ENCODE results near the gene IL2RA.
"Not testable (repeated sequence)": the region's sequence is repeated elsewhere in the genome, so short reads cannot be mapped to it uniquely, and the experiment has no call there.

The IL2RA gene

DNA sequence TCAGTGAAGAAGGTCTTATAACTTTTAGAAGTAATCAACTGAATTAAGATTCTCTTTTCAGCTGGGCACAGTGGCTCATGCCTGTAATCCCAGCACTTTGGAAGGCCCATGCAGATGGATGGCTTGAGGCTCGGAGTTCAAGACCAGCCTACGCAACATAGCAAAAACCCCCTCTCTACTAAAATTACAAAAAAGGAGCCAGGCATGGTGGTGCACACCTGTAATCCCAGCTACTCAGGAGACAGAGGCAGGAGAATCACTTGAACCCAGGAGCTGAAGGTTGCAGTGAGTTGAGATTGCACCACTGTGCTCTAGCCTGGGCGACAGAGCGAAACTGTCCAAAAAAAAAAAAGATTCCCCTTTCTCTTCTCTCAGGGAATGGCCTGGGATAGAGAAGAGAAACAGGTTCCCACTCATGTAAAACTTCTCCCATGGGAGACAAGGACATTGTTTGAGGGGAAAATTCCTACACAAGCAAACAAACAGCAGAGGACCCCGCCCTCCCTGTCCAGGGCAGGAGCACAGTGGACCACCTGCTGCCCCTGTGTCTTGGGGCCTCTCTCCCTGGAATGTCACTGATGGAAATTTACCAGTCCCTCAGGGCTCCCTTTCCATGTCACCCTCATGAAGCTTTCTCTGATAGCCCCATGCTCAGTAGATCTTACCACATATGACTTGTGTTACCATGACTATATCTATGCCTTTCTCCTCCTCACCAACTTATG is 5.6 kb downstream of the IL2RA start:
- DNase-seq, result no peak

DNA sequence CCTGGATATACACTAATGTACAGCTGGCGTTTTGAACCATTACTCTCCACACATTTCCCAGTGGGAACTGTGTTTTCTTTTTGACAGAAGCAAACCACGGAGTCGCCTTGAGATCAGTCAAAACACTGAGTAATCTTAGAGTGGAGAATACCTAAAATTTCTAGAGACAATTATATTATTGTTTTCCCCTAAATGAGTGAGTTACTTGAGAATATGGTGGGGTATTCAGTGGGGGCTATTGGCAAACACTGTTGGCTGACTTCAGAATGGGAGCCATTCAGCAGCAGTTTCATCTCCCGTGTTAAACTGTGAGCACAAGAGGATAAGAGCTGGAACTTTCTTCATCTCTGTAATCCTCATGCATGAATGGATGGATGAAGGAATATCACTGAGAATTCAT is 6.2 kb downstream of the IL2RA start:
- no peak for DNase-seq

DNA sequence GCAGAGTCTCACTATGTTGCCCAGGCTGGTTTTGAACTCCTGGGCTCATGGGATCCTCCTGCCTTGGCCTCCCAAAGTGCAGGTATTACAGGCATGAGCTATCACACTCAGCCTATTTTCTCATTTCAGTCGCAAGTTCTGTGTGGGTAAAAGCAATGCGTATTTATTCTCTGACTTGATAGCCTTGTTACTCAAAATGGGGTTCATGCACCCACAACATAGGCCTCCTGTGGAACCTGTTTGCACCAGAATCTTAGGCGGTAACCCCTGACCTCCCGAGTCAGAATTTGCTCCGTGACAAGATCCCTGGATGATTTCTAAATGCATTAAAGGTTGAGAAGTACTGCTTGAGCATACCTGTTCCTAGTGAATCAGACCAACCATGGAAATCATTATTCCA is 7.3 kb downstream of the IL2RA start:
- DNase-seq, result no peak

- DNase-seq, result no peak
Measured at GRCh38 chr10:6053816-6054631, 8.1 kb downstream of the IL2RA start.

- no peak for DNase-seq
Measured at GRCh38 chr10:6053303-6053702, 8.9 kb downstream of the IL2RA start.

GRCh38 chr10:6052247-6053221 is 9.6 kb downstream of the IL2RA start:
- DNase-seq, result no peak

DNA sequence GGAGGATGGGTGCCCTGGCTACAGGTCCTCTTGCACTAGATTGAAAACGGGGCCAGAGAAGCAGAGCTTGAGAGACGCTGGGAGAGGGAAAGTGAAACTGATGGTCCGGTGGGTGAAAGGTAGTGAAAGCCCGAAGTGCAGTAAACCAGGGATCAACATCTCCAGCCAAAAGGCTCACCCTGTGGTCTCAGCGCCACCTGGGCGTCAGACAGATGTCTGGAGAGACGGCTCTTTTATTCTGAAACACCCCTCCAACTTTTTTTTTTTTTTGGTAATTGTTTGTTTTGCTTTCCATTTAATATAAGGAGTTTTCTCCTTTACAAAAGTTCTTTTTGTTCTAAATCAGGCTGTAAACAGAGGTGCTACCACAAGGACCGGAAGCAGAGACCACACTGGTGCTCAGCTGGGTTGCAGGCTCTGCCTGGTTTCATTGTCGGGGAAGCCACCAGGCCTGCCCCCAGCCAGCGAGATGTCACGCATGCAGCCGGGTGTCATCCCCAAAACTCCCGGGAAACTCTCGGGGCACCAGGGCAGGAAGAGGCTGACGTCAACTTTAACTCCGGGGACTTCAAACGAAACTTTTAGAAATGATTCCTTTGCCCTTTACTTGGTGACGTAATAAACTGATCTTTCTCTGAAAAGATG is 11.2 kb downstream of the IL2RA start:
- no peak for DNase-seq

- DNase-seq, result no peak
Measured at GRCh38 chr10:6049031-6049400, 13.2 kb downstream of the IL2RA start.

DNA sequence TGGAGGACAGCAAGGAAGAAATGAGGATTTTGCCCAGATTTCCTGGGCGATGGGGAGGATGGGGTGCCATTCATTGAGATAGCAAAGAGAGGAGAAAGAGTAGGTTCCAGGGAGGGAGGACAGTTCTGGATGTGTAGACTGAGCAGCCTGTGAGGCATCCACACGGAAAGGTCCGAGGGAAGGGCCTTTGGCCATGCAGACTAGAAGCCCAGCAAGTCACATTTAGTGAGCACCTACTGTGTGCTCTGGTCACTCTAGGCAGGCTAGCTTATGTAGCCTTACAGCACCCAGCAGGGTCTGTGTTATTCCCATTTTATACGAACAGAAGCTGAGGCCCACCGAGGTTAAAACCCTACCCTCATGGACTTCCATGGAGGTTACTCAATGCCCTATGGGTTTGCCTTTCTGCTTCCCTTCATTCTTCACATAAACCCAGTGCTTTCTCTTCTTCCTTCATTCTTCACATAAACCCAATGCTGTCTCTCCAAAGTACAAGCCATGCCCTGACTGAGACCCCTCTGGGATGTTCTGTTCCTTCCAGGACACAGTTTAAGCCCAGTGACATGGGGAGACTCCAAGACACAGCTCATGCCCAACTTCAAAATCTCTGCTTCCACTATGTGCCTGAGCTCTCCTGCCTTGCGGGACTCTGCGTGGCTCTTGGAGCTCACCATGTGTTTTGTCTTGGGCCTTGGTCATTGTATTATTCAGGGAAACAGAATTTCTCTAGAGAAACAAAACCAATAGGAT is 13.7 kb downstream of the IL2RA start:
- DNase-seq, result no peak

DNA sequence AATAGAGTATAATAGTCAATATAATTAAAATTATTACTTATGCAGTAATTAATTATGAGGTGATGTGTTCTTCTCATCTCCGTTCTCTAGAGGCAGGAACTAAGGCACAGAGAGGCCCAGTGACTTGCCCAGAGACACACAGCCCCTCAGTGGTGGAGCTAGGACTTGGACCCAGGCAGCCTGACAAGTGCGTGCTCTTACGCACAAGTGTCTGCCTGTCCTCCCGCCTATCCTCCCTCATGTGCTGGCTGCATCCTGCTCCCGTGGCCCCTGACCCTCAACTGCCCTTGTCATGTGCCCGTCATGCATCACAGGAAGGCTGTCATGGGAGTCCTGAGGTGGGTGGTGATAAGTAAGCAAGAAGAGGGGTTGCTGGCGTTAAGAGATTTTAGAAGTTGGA is 14.3 kb downstream of the IL2RA start:
- DNase-seq, result no peak

DNA sequence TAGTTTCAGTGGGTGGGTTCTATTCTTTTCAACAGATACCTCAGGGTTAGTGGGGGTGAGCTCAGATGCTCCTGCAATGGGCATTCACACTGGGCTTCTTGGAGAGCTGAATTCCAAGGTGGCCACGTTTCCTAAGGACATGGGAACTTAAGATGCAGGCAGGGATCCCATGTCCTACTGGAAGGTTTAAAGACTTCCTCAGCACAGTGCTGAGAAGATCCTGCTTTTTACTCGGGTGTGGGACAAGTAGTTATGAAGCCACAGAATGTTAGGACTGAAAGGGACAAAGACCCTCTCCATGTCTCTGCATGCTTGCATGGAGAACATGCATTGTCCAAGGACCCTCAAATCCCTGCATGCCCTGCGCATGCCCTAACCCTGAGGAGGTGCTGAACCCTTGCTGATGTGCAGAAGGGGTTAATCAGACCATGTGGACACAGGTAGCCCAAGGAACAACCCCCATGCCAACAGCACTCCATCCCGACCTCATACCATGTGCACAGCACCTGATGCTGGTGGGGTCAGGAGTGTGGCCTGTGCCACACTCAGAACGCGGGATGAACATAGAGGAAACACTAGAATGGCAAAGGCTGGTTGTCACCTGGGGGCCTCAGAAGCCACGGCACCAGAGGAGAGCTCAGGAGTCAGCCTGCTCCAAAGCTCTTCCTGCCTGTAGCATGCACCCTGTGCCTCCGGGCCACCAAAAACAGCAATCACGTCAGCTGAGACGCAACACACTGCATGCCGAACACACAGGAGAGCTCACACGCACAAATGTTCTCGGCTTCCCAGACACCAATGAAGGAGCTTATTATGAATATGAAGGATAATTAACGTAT is 15.2 kb downstream of the IL2RA start:
- no peak for DNase-seq

- DNase-seq, result no peak
Measured at GRCh38 chr10:6045878-6046772, 16.0 kb downstream of the IL2RA start.

GRCh38 chr10:6045314-6045848 is 16.8 kb downstream of the IL2RA start:
- DNase-seq, result no peak

DNA sequence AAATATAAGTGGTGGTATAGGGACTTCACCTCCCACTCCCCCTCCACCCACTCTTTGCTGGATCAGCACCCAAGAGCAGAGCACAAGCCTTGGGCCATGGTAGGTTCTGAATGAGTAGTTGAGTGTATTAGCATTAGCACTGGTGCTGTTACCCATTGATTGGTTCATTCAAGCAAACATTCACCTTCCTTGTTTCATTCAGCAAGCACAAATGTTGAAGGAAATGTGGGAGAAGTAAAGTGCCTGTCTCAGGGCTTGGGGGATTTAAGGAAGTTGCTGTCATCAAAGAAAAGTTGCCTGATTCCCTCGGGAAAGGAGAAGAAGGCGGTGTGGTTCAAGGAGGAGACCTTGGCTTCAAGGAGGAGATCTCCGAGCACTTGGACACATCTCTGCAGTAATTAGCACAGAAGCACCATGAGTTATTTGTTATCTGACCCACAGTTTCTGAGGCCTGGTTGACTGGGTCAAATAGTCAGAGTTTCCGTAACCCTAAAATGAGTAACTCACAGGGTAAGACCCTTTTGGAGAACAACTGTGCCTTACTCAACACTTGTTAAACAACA is 17.3 kb downstream of the IL2RA start:
- no peak for DNase-seq

DNA sequence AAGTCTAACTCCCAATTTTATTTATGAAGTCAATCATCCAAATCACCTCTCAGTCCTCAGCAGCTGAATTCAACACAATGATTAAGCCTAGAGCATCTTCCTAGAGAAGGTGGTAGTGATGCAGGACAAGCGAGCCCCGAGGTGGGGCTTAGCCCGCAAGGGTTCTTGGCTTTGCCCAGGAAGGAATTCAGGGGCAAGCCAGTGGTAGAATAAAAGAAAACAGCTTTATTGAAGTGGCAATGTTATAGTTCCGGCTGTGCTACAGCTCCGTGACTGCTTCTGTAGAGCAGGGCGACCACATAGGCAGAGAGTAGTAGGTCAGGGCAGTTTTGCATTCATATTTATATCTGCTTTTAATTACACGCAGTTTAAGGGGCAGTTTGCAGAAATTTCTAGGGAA is 18.1 kb downstream of the IL2RA start:
- DNase-seq, result no peak

GRCh38 chr10:6043377-6043776 is 18.8 kb downstream of the IL2RA start:
- not testable (repeated sequence) for DNase-seq

GRCh38 chr10:6040205-6040604 is 22.0 kb downstream of the IL2RA start:
- no peak for DNase-seq

- no peak for DNase-seq
Measured at GRCh38 chr10:6039711-6040110, 22.5 kb downstream of the IL2RA start.

DNA sequence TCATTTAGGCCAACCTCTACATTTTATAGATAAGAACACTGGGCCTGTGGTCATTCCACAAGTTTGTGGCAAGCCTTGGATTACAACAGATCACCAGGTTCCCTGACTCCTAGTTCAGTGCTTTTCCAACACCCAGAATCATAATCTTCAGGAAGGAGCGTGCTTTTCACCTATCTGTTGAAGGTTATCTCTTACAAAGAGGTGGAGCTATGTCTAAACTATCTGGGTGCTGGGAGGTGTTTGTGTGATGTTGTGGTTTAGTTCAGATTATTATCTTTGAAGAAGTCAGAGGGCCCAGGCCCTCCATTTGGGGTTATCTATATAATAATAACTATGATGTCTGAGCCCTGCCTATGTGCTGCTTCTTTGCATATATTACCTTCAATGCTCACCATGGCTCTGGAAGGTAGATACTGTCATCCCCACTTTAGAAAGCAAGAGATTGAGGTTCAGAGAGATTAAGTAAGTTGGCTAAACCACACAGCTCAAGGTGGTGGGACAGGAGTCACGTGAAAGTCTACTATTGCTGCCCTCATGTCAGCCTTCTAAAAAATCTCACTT is 24.0 kb downstream of the IL2RA start:
- no peak for DNase-seq
